Measurements from ENCODE around the gene PAX2. TPM values are rescaled to one million over a fixed set of nuclear protein-coding genes. Genes with fewer than 3 reads are reported as not detected.

Gene PAX2
- total RNA-seq, 2 donors from 2014 or later: 0.93 to 0.99 TPM

- H3K4me3 Mint-ChIP-seq: no peak overlapping the region
- 90 to 100% methylated on average over 2 to 6 of the region's 7 CpGs for WGBS, 2 experiments (ENCODE audit: insufficient coverage in 1 of 2, insufficient read length in 1 of 2)
- peaks cover 82% of the 10 kb centered on the region for H3K27me3 ChIP-seq (ENCODE audit: control insufficient read depth, insufficient read depth, low read length, poor library complexity, severe bottlenecking)
- DNase-seq: no peak
- H3K4me3 ChIP-seq (ENCODE audit: low read length): no peak overlapping the region
- H3K27me3 Mint-ChIP-seq (ENCODE audit: insufficient read depth): peaks cover 95% of the 10 kb centered on the region
- H3K4me1 ChIP-seq (ENCODE audit: control insufficient read depth, insufficient read depth, low read length): peaks cover 10% of the 10 kb centered on the region
- no peaks in the 10 kb centered on the region for H3K36me3 ChIP-seq (ENCODE audit: control insufficient read depth, insufficient read depth, low read length)
- no peak overlapping the region for H3K27ac Mint-ChIP-seq
- H3K9me3 Mint-ChIP-seq: no peaks in the 10 kb centered on the region
- no peaks in the 10 kb centered on the region for H3K9me3 ChIP-seq (ENCODE audit: control insufficient read depth, low read length)
- no peaks in the 10 kb centered on the region for H3K36me3 Mint-ChIP-seq (ENCODE audit: low read depth)
- no peak overlapping the region for H3K27ac ChIP-seq (ENCODE audit: low read depth, low read length)
- no peak overlapping the region for H3K9ac ChIP-seq (ENCODE audit: extremely low read depth, low read length, poor library complexity, severe bottlenecking)
- TF ChIP-seq CTCF (conservative IDR thresholded peaks at IDR 0.05): no peak
- peaks cover 40% of the 10 kb centered on the region for H3K4me1 Mint-ChIP-seq
Observed at GRCh38 chr10:100799881-100800280, 54.5 kb downstream of the PAX2 start.

DNA sequence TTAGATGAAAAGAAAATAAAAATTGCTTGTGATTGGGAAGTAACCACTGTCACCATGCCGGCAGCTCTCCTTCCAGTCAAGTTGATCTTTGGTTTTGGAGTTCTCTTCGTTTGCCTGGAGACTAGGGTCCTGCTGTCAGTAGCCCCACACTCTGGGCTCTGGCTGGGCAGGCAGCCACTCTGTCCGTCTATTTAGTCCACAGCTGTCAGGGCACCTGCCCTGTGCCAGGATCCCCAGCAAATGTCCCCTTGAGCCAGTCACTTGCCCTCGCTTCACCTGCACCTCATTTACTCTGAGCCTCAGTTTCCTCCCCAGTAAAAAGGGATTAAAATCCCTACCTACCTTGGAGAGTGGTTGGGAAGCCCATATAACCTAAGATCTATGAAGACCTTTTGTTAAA, 55.5 kb downstream of the PAX2 start:
- Histone ChIP-seq H3K36me3 (ENCODE audit: control insufficient read depth, insufficient read depth, low read length) (no peaks in the 10 kb centered on the region), H3K27me3 (ENCODE audit: control insufficient read depth, insufficient read depth, low read length, poor library complexity, severe bottlenecking) (peaks cover 82% of the 10 kb centered on the region), H3K4me3 (ENCODE audit: low read length) (no peak overlapping the region), H3K27ac (ENCODE audit: low read depth, low read length) (no peak overlapping the region), H3K9me3 (ENCODE audit: control insufficient read depth, low read length) (no peaks in the 10 kb centered on the region), H3K4me1 (ENCODE audit: control insufficient read depth, insufficient read depth, low read length) (peaks cover 10% of the 10 kb centered on the region), H3K9ac (ENCODE audit: extremely low read depth, low read length, poor library complexity, severe bottlenecking) (no peak overlapping the region)
- Mint-ChIP-seq H3K27ac (no peak overlapping the region), H3K36me3 (ENCODE audit: low read depth) (no peaks in the 10 kb centered on the region), H3K27me3 (ENCODE audit: insufficient read depth) (peaks cover 96% of the 10 kb centered on the region), H3K4me3 (no peak overlapping the region), H3K9me3 (no peaks in the 10 kb centered on the region), H3K4me1 (peaks cover 41% of the 10 kb centered on the region)
- TF ChIP-seq CTCF (conservative IDR thresholded peaks at IDR 0.05): no peak
- no peak for DNase-seq
- WGBS, 2 experiments (ENCODE audit: insufficient coverage in 1 of 2, insufficient read length in 1 of 2): 81 to 86% methylated on average over 3 to 4 of the region's 4 CpGs

GRCh38 chr10:100802196-100802595, 56.8 kb downstream of the PAX2 start:
- Histone ChIP-seq H3K9ac (ENCODE audit: extremely low read depth, low read length, poor library complexity, severe bottlenecking) (no peak overlapping the region), H3K9me3 (ENCODE audit: control insufficient read depth, low read length) (no peaks in the 10 kb centered on the region), H3K4me1 (ENCODE audit: control insufficient read depth, insufficient read depth, low read length) (peaks cover 10% of the 10 kb centered on the region), H3K36me3 (ENCODE audit: control insufficient read depth, insufficient read depth, low read length) (no peaks in the 10 kb centered on the region), H3K27ac (ENCODE audit: low read depth, low read length) (no peak overlapping the region), H3K27me3 (ENCODE audit: control insufficient read depth, insufficient read depth, low read length, poor library complexity, severe bottlenecking) (peaks cover 82% of the 10 kb centered on the region), H3K4me3 (ENCODE audit: low read length) (no peak overlapping the region)
- Mint-ChIP-seq H3K4me3 (no peak overlapping the region), H3K9me3 (no peaks in the 10 kb centered on the region), H3K27me3 (ENCODE audit: insufficient read depth) (peaks cover 98% of the 10 kb centered on the region), H3K4me1 (peaks cover 44% of the 10 kb centered on the region), H3K27ac (no peak overlapping the region), H3K36me3 (ENCODE audit: low read depth) (no peaks in the 10 kb centered on the region)
- 58 to 77% methylated on average over 2 of the region's 2 CpGs for WGBS, 2 experiments (ENCODE audit: insufficient coverage in 1 of 2, insufficient read length in 1 of 2)
- no peak for DNase-seq
- no peak for TF ChIP-seq CTCF (conservative IDR thresholded peaks at IDR 0.05)

Data from endodermal cell (in vitro differentiated cells).